ENCODE results near the gene WNT4. TPM values are rescaled to one million over a fixed set of nuclear protein-coding genes. Genes with fewer than 3 reads are reported as not detected.

WNT4 gene
- polyA plus RNA-seq, 3 donors = not detected

- Histone ChIP-seq H3K9ac (ENCODE audit: insufficient read depth, low read length, poor library complexity, severe bottlenecking) (no peak overlapping the region), H3K4me1 (ENCODE audit: control insufficient read depth in 1 of 2, insufficient read depth in 2 of 2, low read length in 2 of 2) (no peaks in the 10 kb centered on the region), H2AFZ (ENCODE audit: insufficient read depth, low read depth, low read length, poor library complexity, severe bottlenecking) (no peak overlapping the region), H3K36me3 (replicated peaks in 1 of 2; ENCODE audit: control insufficient read depth in 1 of 2, insufficient read depth in 2 of 2, low read length in 2 of 2) (no peaks in the 10 kb centered on the region), H3K4me2 (replicated peaks; ENCODE audit: extremely low read depth, low read length, poor library complexity, severe bottlenecking) (no peak overlapping the region), H3K9me3 (replicated peaks in 1 of 2; ENCODE audit: control insufficient read depth in 1 of 2, insufficient read depth in 1 of 2, low read length in 2 of 2) (no peaks in the 10 kb centered on the region), H3K79me2 (ENCODE audit: insufficient read depth, low read length) (no peaks in the 10 kb centered on the region), H3K27me3 (ENCODE audit: control insufficient read depth in 2 of 2, insufficient read depth in 2 of 2, low read length in 2 of 2) (no peaks in the 10 kb centered on the region), H3K27ac (ENCODE audit: low read depth in 1 of 2, low read length in 2 of 2) (no peak overlapping the region), H4K20me1 (ENCODE audit: insufficient read depth, low read length) (no peaks in the 10 kb centered on the region), H3K4me3 (replicated peaks in 1 of 3; ENCODE audit: low read depth in 2 of 3, low read length in 3 of 3) (no peak overlapping the region)
- peaks cover 2 to 11% (median 9%) of the 10 kb centered on the region in 3 donors for H3K27me3 Mint-ChIP-seq (ENCODE audit: low read depth in 3 of 3)
- no peak overlapping the region for H3K27ac Mint-ChIP-seq
- TF ChIP-seq CTCF (IDR thresholded peaks at IDR 0.05) = no peak
- H3K4me3 Mint-ChIP-seq = no peak overlapping the region
- DNase-seq = no peak
- no peaks in the 10 kb centered on the region for H3K36me3 Mint-ChIP-seq
- WGBS (ENCODE audit: insufficient coverage) = 90% methylated on average over 5 of the region's 14 CpGs
- no peaks in the 10 kb centered on the region for H3K9me3 Mint-ChIP-seq
- intact Hi-C loops (cut with micrococcal nuclease) = no loop called here
- peaks cover 3% of the 10 kb centered on the region for H3K4me1 Mint-ChIP-seq
Measured at GRCh38 chr1:22164841-22165808, 22.2 kb upstream of the WNT4 start.

- no peaks in the 10 kb centered on the region for H3K9me3 Mint-ChIP-seq
- no peaks in the 10 kb centered on the region for H3K27me3 ChIP-seq (ENCODE audit: control insufficient read depth in 2 of 2, insufficient read depth in 2 of 2, low read length in 2 of 2)
- no peak overlapping the region for H3K27ac Mint-ChIP-seq
- peak overlapping the region; percentile 4 for H3K9ac ChIP-seq (ENCODE audit: insufficient read depth, low read length, poor library complexity, severe bottlenecking)
- no peak overlapping the region for H3K4me2 ChIP-seq (replicated peaks; ENCODE audit: extremely low read depth, low read length, poor library complexity, severe bottlenecking)
- no peaks in the 10 kb centered on the region for H3K36me3 Mint-ChIP-seq
- H3K36me3 ChIP-seq (replicated peaks in 1 of 2; ENCODE audit: control insufficient read depth in 1 of 2, insufficient read depth in 2 of 2, low read length in 2 of 2) = no peaks in the 10 kb centered on the region
- H3K79me2 ChIP-seq (ENCODE audit: insufficient read depth, low read length) = no peaks in the 10 kb centered on the region
- no peaks in the 10 kb centered on the region for H3K4me1 ChIP-seq (ENCODE audit: control insufficient read depth in 1 of 2, insufficient read depth in 2 of 2, low read length in 2 of 2)
- no peak overlapping the region for H3K27ac ChIP-seq (ENCODE audit: low read depth in 1 of 2, low read length in 2 of 2)
- DNase-seq = no peak
- H3K27me3 Mint-ChIP-seq (ENCODE audit: low read depth in 3 of 3) = peaks cover 3 to 11% (median 4%) of the 10 kb centered on the region in 3 donors
- no peak overlapping the region for H3K4me3 Mint-ChIP-seq
- no peak for TF ChIP-seq CTCF (IDR thresholded peaks at IDR 0.05)
- intact Hi-C loops (cut with micrococcal nuclease) = no loop called here
- H3K4me1 Mint-ChIP-seq = peaks cover 2% of the 10 kb centered on the region
- H4K20me1 ChIP-seq (ENCODE audit: insufficient read depth, low read length) = no peaks in the 10 kb centered on the region
- no peaks in the 10 kb centered on the region for H3K9me3 ChIP-seq (replicated peaks in 1 of 2; ENCODE audit: control insufficient read depth in 1 of 2, insufficient read depth in 1 of 2, low read length in 2 of 2)
- H2AFZ ChIP-seq (ENCODE audit: insufficient read depth, low read depth, low read length, poor library complexity, severe bottlenecking) = no peak overlapping the region
- 32% methylated on average over 6 of the region's 6 CpGs for WGBS (ENCODE audit: insufficient coverage)
- H3K4me3 ChIP-seq (replicated peaks in 1 of 3; ENCODE audit: low read depth in 2 of 3, low read length in 3 of 3) = no peak overlapping the region
Measured at GRCh38 chr1:22163564-22163963, 20.7 kb upstream of the WNT4 start.
